Right lobe of liver (tissue), 6 donors: Measurements from ENCODE around the gene LRRTM4. TPM values are rescaled to one million over a fixed set of nuclear protein-coding genes. Genes with fewer than 3 reads are reported as not detected.

Experiments used
- ATAC-seq, 4 donors: fragments of 200-7000 bp; cut with Tn5 transposase; one replicate each; pipeline ENCODE4 v1.9.1; 2020; ENCODE audit warnings: mild to moderate bottlenecking in 4 of 4, moderate library complexity in 4 of 4
- DNase-seq, 3 donors: peaks; one replicate each; pipeline ENCODE4 v3.0.0-alpha.2; 2020
- H3K27ac ChIP-seq, 3 donors: fragments of 200-600 bp; one replicate each; pipeline ENCODE4 v1.8.0; 2022
- H3K27me3 ChIP-seq, 2 donors: fragments of 200-600 bp; one replicate each; pipeline ENCODE4 v1.8.0; 2022
- H3K36me3 ChIP-seq, 4 donors: fragments of 200-600 bp; sonication (generic) in 1 of 4; one replicate each; pipeline versions ENCODE4 v1.5.1 to v1.8.0; 2017 to 2022; ENCODE audit warnings: control low read depth in 1 of 4
- H3K4me1 ChIP-seq, 4 donors: fragments of 200-600 bp; sonication (generic) in 1 of 4; one replicate each; pipeline versions ENCODE4 v1.5.1 to v1.8.0; 2017 to 2022; ENCODE audit warnings: control low read depth in 1 of 4
- H3K4me3 ChIP-seq, 3 donors: fragments of 200-600 bp; one replicate each; pipeline ENCODE4 v1.8.0; 2022
- H3K9me3 ChIP-seq, 4 donors: fragments of 200-600 bp; sonication (generic) in 1 of 4; one replicate each; pipeline versions ENCODE4 v1.5.1 to v1.8.0; 2017 to 2022; ENCODE audit warnings: control low read depth in 1 of 4
- CTCF ChIP-seq, 4 donors: fragments of 200-600 bp in 3 of 4; fragments of 450-650 bp in 1 of 4; IDR thresholded peaks; one replicate each; pipeline versions ENCODE4 v1.5.1 to v1.8.0; 2016 to 2022; ENCODE audit warnings: antibody characterized with exemption in 4 of 4, mild to moderate bottlenecking in 2 of 4
- POLR2A ChIP-seq: fragments of 450-650 bp; IDR thresholded peaks from one replicate; pipeline ENCODE4 v1.6.1; 2017; ENCODE audit warnings: antibody characterized with exemption, mild to moderate bottlenecking
- WGBS: methylation state at CpG from one replicate; pipeline ENCODE4 v1.1.6; 2018; ENCODE audit warnings: low coverage, low lambda C conversion rate; ENCODE audit not compliant: insufficient coverage; ENCODE audit errors: missing lambda C conversion rate; 5-methylcytosine and 5-hydroxymethylcytosine counted together
- intact Hi-C, 2 donors: fragments of 100-400 bp; cut with DNase I; formaldehyde crosslinking; loops; one replicate each; pipeline versions ENCODE4 v1.11.2 to v1.14.1; 2022
- total RNA-seq, 6 experiments: library from RNA; depleted of rRNA in 2 of 6; stranded (reverse); fragments of >200 nt in 2 of 6; fragmentation: NEBNext Ultra II Directional in 3 of 6; extraction: Animal tissue kit (Norgen Biotek cat#: 25700) in 3 of 6; gene quantifications; one replicate each; pipeline versions ENCODE4 v1.1.0 to v1.2.4, GENCODE V29; 2016 to 2023
- donor health status: DM: no; HTN: yes; CAD: no.
- donor health status: DM: no; HTN: no; CAD: no.
- donor health status: DM: no; HTN: no; CAD: no.
- donor health status: DM: no; HTN: yes; CAD: no.
- donor health status: DM: no; HTN: yes; CAD: no.

Gene LRRTM4
- total RNA-seq, 6 experiments from 2014 or later = 0.09 to 0.10 (median 0.09) TPM; not detected in 3

- Histone ChIP-seq H3K27me3 (no peaks in the 10 kb centered on the region), H3K27ac (no peak overlapping the region), H3K9me3 (no peaks in the 10 kb centered on the region), H3K4me1 (no peaks in the 10 kb centered on the region), H3K4me3 (no peak overlapping the region), H3K36me3 (no peaks in the 10 kb centered on the region)
- 42% methylated on average over 2 of the region's 2 CpGs for WGBS
- TF ChIP-seq POLR2A (no peak), CTCF (IDR thresholded peaks at IDR 0.05) (no peak)
- peak in 1 of 4 donors; percentile 42 for ATAC-seq
- intact Hi-C loops = no loop called here
- no peak for DNase-seq
Measured at GRCh38 chr2:76821731-76822130, 700.4 kb downstream of the LRRTM4 start.

- intact Hi-C loops = no loop called here
- no peaks in the 10 kb centered on the region for H3K9me3 ChIP-seq
- no peak for DNase-seq
- 75% methylated on average over 1 of the region's 1 CpG for WGBS
- no peaks in the 10 kb centered on the region for H3K36me3 ChIP-seq
- no peak for ATAC-seq
- no peaks in the 10 kb centered on the region for H3K4me1 ChIP-seq
- H3K27me3 ChIP-seq = no peaks in the 10 kb centered on the region
- no peak overlapping the region for H3K27ac ChIP-seq
- H3K4me3 ChIP-seq = no peak overlapping the region
- TF ChIP-seq POLR2A = no peak
- no peak for TF ChIP-seq CTCF (IDR thresholded peaks at IDR 0.05)
Measured at GRCh38 chr2:76813084-76813483, 709.1 kb downstream of the LRRTM4 start.

DNA sequence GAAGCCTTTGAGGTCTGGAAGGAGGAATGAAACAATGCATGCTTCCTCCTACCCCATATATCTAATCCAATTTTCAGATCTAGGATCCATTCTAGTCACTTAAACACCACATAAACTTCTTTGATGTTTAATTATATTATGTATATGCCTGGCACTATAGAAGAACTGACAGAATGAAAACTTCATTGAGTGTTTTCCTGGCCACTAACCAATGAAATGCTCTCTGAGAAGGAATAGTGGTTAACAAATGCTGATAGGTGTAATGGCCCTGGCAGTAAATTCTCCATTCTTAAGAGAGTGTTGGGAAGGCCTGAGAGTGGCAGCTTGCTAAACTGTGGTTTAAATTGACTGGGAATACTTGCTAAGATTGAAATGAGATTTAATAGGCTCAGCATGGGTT, 710.0 kb downstream of the LRRTM4 start:
- TF ChIP-seq POLR2A (no peak), CTCF (IDR thresholded peaks at IDR 0.05) (no peak)
- Histone ChIP-seq H3K9me3 (no peaks in the 10 kb centered on the region), H3K4me1 (no peaks in the 10 kb centered on the region), H3K27ac (no peak overlapping the region), H3K27me3 (no peaks in the 10 kb centered on the region), H3K36me3 (no peaks in the 10 kb centered on the region), H3K4me3 (no peak overlapping the region)
- ATAC-seq (no peak), DNase-seq (no peak)
- intact Hi-C loops = no loop called here

- no peak overlapping the region for H3K4me3 ChIP-seq
- DNase-seq (no peak), ATAC-seq (no peak)
- 22% methylated on average over 1 of the region's 1 CpG for WGBS
- no peak for TF ChIP-seq POLR2A
- TF ChIP-seq CTCF (IDR thresholded peaks at IDR 0.05) = no peak
- no peaks in the 10 kb centered on the region for H3K36me3 ChIP-seq
- intact Hi-C loops = no loop called here
- H3K27me3 ChIP-seq = no peaks in the 10 kb centered on the region
- no peaks in the 10 kb centered on the region for H3K9me3 ChIP-seq
- no peaks in the 10 kb centered on the region for H3K4me1 ChIP-seq
- no peak overlapping the region for H3K27ac ChIP-seq
Measured at GRCh38 chr2:76809136-76809535, 713.0 kb downstream of the LRRTM4 start.

DNA sequence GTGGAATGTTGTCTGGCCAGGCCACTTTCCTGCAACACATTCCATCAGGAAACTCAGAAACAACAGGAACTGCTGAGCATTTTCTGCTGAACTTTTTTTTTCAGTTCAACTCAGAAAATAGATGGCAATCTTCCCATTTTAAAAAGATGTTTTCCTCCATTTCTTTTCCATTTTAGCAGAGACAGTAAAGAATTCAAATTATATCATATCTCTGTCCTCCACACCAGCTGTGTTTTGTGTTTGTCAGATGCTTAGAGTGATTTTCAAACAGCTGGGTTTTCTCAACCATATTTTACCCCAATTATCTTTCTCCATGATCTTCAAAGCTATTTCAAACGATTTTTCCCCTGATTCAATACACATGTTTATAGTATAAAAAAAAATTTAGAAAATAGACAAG, 713.4 kb downstream of the LRRTM4 start:
- Histone ChIP-seq H3K4me1 (no peaks in the 10 kb centered on the region), H3K27me3 (no peaks in the 10 kb centered on the region), H3K36me3 (no peaks in the 10 kb centered on the region), H3K27ac (no peak overlapping the region), H3K4me3 (no peak overlapping the region), H3K9me3 (no peaks in the 10 kb centered on the region)
- DNase-seq (no peak), ATAC-seq (no peak)
- 0% methylated on average over 1 of the region's 1 CpG for WGBS
- TF ChIP-seq POLR2A (no peak), CTCF (IDR thresholded peaks at IDR 0.05) (no peak)
- intact Hi-C loops = no loop called here
